GM12878 (cell line): ENCODE data around the gene C17orf107. TPM values are rescaled to one million over a fixed set of nuclear protein-coding genes. Genes with fewer than 3 reads are reported as not detected.

Experiments
- CEBPB ChIP-seq, 2 experiments: fragments of 150-350 bp in 1 of 2; IDR thresholded peaks; 2 replicates each; pipeline ENCODE4 v1.6.1; 2012 to 2014; ENCODE audit warnings: low read depth in 2 of 2, low read length in 2 of 2, borderline replicate concordance in 1 of 2, inconsistent platforms in 1 of 2
- CREB1 ChIP-seq: IDR thresholded peaks from 2 replicates; pipeline ENCODE4 v1.6.1; 2012; ENCODE audit warnings: low read depth, mild to moderate bottlenecking, inconsistent platforms
- CUX1 ChIP-seq: IDR thresholded peaks from 2 replicates; pipeline ENCODE4 v1.6.1; 2012; ENCODE audit warnings: improper control_type of control experiment, low read depth, low read length; ENCODE audit not compliant: insufficient replicate concordance
- E2F4 ChIP-seq: IDR thresholded peaks from 2 replicates; pipeline ENCODE4 v1.6.1; 2012; ENCODE audit warnings: low read depth, low read length, improper control_type of control experiment
- LARP7 ChIP-seq: fragments of 450-650 bp; IDR thresholded peaks from 2 replicates; pipeline ENCODE4 v1.6.1; 2017; ENCODE audit warnings: mild to moderate bottlenecking
- MLLT1 ChIP-seq: fragments of 450-650 bp; IDR thresholded peaks from 2 replicates; pipeline ENCODE4 v1.6.1; 2016; ENCODE audit warnings: mild to moderate bottlenecking
- MTA2 ChIP-seq: fragments of 450-650 bp; IDR thresholded peaks from 2 replicates; pipeline ENCODE4 v1.6.1; 2016; ENCODE audit warnings: low read depth, mild to moderate bottlenecking, moderate library complexity
- NBN ChIP-seq: fragments of 450-650 bp; IDR thresholded peaks from 2 replicates; pipeline ENCODE4 v1.6.1; 2016
- NFIC ChIP-seq: IDR thresholded peaks from 2 replicates; pipeline ENCODE4 v1.6.1; 2012; ENCODE audit warnings: low read depth, mild to moderate bottlenecking, inconsistent platforms, low read length, moderate library complexity
- RELA ChIP-seq: fragments of 450-650 bp; IDR thresholded peaks from 2 replicates; pipeline ENCODE4 v1.8.0; 2014; ENCODE audit warnings: borderline replicate concordance; ENCODE audit not compliant: partially characterized antibody
- SPI1 ChIP-seq: IDR thresholded peaks from 2 replicates; pipeline ENCODE4 v1.6.1; 2011; ENCODE audit warnings: low read depth, mild to moderate bottlenecking, low read length, moderate library complexity, borderline replicate concordance; ENCODE audit not compliant: insufficient read depth
- TAF1 ChIP-seq: IDR thresholded peaks from 2 replicates; pipeline ENCODE4 v1.6.1; 2011; ENCODE audit warnings: mild to moderate bottlenecking, low read depth, low read length, borderline replicate concordance
- TCF12 ChIP-seq: IDR thresholded peaks from 2 replicates; pipeline ENCODE4 v1.6.1; 2011; ENCODE audit warnings: low read depth, mild to moderate bottlenecking, low read length
- ZBED1 ChIP-seq: IDR thresholded peaks from 2 replicates; pipeline ENCODE4 v1.6.1; 2016; ENCODE audit warnings: borderline replicate concordance
- ZBTB40 ChIP-seq: fragments of 450-650 bp; IDR thresholded peaks from 2 replicates; pipeline ENCODE4 v1.6.1; 2016; ENCODE audit warnings: mild to moderate bottlenecking, moderate library complexity, borderline replicate concordance
- ZNF207 ChIP-seq: fragments of 450-650 bp; IDR thresholded peaks from 2 replicates; pipeline ENCODE4 v1.6.1; 2014; ENCODE audit warnings: antibody characterized with exemption, mild to moderate bottlenecking, borderline replicate concordance
- polyA plus RNA-seq, 11 experiments: library from polyadenylated mRNA; depleted of rRNA in 4 of 11; unstranded in 6 of 11; stranded (reverse) in 5 of 11; fragments of >200 nt; fragmentation: Nextera tagmentation in 4 of 11; fragmentation: Illumina TruSeq in 1 of 11; extraction: Ambion mirVana in 4 of 11; extraction: Trizol in 1 of 11; gene quantifications; 1 replicate in 1 of 11; 2 replicates in 10 of 11; pipeline versions ENCODE4 v1.2.1 to v1.2.3, GENCODE V29; 2011 to 2016; ENCODE audit warnings: inconsistent platforms in 2 of 11, missing spikeins in 2 of 11, low read depth in 1 of 11
- total RNA-seq, 4 experiments: library from RNA; depleted of rRNA in 3 of 4; stranded (reverse); fragments of >200 nt in 3 of 4; fragmentation: Illumina TruSeq in 1 of 4; extraction: Trizol in 1 of 4; gene quantifications; 2 replicates each; pipeline versions ENCODE4 v1.2.1 to v1.2.3, GENCODE V29; 2013 to 2021

The C17orf107 gene
- total and polyA plus RNA-seq, 10 of the 15 experiments (the other 5 are each of a cell fraction or from before 2014, with no cell fraction given) = 0.05 to 0.46 (median 0.11) TPM; not detected in 3

- TF ChIP-seq CUX1 (peak; percentile 37), TAF1 (peak; percentile 89), SPI1 (no peak), TCF12 (0 out of 2 replicates have a peak, but pooled peaks have one; percentile 14), NFIC (no peak), ZNF207 (no peak), CREB1 (no peak), CEBPB (IDR thresholded peaks at IDR 0.05; ENCODE audit: borderline replicate concordance in 1 of 2, low read depth in 2 of 2, low read length in 2 of 2) (0 out of 4 replicates have a peak, but pooled peaks of 1 of the 2 experiments have one; percentile 24), RELA (peak; percentile 37), LARP7 (peak; percentile 86), MLLT1 (peak; percentile 61; the same call in 1 of the 2 replicates), NBN (peak; percentile 93), ZBTB40 (peak; percentile 33; the same call in 1 of the 2 replicates), MTA2 (peak; percentile 41; the same call in 1 of the 2 replicates), E2F4 (peak; percentile 76), ZBED1 (peak; percentile 49; the same call in 1 of the 2 replicates)
Observed at GRCh38 chr17:4948166-4948930, 49.0 kb downstream of the C17orf107 start, which contains the start of gene PFN1 (continued).
